Activated CD8-positive, alpha-beta memory T cell treated with anti-CD3 and anti-CD28 coated beads for 4 hours (primary cell): Measurements from ENCODE around the gene DLL1.

ENCODE experiments used
- DNase-seq, 2 donors: peaks; one replicate each; pipeline ENCODE4 v3.0.0-alpha.2; 2020; ENCODE audit warnings: low read depth in 2 of 2

Gene DLL1

GRCh38 chr6:170250981-170251775 is 39.7 kb downstream of the DLL1 start:
- DNase-seq = no peak

GRCh38 chr6:170250455-170250854 is 40.4 kb downstream of the DLL1 start:
- no peak for DNase-seq

GRCh38 chr6:170249817-170250216 is 41.1 kb downstream of the DLL1 start:
- no peak for DNase-seq

- DNase-seq = no peak
Measured at GRCh38 chr6:170248861-170249600, 41.8 kb downstream of the DLL1 start.

- no peak for DNase-seq
Measured at GRCh38 chr6:170248111-170248805, 42.6 kb downstream of the DLL1 start.

GRCh38 chr6:170247178-170247701 is 43.6 kb downstream of the DLL1 start:
- DNase-seq = no peak

GRCh38 chr6:170245475-170245992 is 45.3 kb downstream of the DLL1 start:
- no peak for DNase-seq

- DNase-seq = no peak
Measured at GRCh38 chr6:170244721-170245474, 46.0 kb downstream of the DLL1 start.

- no peak for DNase-seq
Measured at GRCh38 chr6:170243791-170244291, 47.0 kb downstream of the DLL1 start.

- DNase-seq = no peak
Measured at GRCh38 chr6:170243386-170243785, 47.5 kb downstream of the DLL1 start.

GRCh38 chr6:170238741-170239565 is 51.9 kb downstream of the DLL1 start:
- no peak for DNase-seq

GRCh38 chr6:170237999-170238740 is 52.7 kb downstream of the DLL1 start:
- no peak for DNase-seq

- DNase-seq = no peak
Measured at GRCh38 chr6:170236131-170236836, 54.6 kb downstream of the DLL1 start.

- no peak for DNase-seq
Measured at GRCh38 chr6:170235391-170236125, 55.3 kb downstream of the DLL1 start.

GRCh38 chr6:170234419-170234818 is 56.5 kb downstream of the DLL1 start:
- DNase-seq = no peak

GRCh38 chr6:170233286-170234205 is 57.3 kb downstream of the DLL1 start:
- no peak for DNase-seq
